C1 segment of cervical spinal cord (tissue), 14 donors: ENCODE measurements around the gene SHF.
"Not testable (repeated sequence)": the region's sequence is repeated elsewhere in the genome, so short reads cannot be mapped to it uniquely, and the experiment has no call there.

Experiments
- DNase-seq, 14 donors: peaks; one replicate each; lab custom pipeline; 2025; lab: John Stamatoyannopoulos, UW

The SHF gene, protein sequence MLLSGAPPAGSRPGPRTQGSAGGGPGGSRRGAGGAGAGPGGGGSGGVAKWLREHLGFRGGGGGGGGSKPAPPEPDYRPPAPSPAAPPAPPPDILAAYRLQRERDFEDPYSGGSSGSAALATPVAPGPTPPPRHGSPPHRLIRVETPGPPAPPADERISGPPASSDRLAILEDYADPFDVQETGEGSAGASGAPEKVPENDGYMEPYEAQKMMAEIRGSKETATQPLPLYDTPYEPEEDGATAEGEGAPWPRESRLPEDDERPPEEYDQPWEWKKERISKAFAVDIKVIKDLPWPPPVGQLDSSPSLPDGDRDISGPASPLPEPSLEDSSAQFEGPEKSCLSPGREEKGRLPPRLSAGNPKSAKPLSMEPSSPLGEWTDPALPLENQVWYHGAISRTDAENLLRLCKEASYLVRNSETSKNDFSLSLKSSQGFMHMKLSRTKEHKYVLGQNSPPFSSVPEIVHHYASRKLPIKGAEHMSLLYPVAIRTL

GRCh38 chr15:45187894-45188830 lies at the start of gene SHF:
TSS of gene SHF (minus strand) at chr15:45187966. CDS start at chr15:45187951, 15 bp downstream.
- peak in 10 of 14 donors; percentile 20 to 83 (median 32) for DNase-seq

- not testable (repeated sequence) for DNase-seq
Observed at GRCh38 chr15:45236806-45237205, 49.0 kb upstream of the SHF start.

- DNase-seq, result no peak
Observed at GRCh38 chr15:45234562-45235235, 46.9 kb upstream of the SHF start.

DNA sequence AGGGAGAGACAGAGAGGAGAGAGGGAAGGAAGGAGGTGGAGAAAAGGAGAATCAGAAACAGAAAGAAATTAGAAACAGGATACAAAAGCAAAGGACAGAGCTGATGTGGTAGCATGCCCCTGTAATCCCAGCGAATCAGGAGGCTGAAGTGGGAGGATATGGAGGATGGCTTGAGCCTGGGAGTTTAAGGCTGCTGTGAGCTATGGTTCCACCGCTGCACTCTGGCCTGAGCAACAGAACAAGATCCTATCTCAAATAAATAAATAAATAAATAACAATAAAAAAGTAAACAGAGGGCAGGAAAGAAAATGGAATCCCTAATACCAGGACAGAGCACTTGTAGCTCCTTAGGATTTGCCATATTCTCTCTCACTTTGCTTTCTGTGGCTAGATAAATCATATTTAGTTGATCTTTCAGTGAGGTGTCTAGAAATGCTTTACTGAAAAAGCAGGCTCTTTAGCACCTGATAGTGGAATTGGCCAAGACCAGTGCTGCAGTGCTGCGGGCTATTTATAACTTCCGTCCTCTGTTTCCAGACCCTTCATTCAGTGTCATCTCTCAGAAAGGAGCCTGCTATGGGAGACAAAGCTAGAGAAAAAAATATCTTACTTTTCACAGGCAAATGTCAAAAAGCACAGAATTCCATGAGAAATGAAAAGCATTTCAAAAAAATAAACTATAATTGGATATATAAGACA lies 44.2 kb upstream of the SHF start:
- no peak for DNase-seq

GRCh38 chr15:45231132-45231531 lies 43.4 kb upstream of the SHF start:
- DNase-seq, result no peak

DNA sequence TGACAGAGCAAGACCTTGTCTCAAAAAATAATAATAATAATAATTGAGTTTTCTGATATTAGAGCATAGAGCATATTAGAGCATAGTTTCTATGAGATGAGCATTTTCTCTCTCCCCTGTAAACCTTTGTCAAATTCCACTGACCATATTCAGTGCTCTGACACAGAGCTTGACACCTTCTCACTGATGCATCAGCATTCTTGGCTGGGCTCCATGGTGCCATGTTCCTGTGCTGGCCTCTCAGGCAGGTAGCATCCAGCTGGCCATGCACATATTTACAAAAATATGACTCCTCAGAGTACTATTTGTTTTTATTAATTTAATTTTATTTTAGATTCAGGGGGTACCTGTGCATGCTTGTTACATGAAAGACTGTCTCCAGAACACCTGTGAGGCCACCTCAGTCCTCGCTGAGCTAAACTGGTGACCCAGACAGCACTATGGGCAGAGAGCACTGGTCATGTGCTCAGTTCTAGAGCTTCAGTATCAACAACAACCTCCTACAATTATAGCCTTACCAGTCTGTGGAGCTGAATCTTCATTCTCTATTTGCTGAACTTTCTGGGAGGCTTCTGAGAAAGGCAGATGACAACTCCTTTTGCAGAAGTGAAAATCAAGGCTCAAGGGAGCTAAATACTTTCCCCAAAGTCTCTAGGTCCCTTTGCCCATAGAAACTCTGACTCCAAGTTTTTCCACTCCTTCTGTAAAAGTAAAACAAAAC lies 42.6 kb upstream of the SHF start:
- DNase-seq, result no peak

DNA sequence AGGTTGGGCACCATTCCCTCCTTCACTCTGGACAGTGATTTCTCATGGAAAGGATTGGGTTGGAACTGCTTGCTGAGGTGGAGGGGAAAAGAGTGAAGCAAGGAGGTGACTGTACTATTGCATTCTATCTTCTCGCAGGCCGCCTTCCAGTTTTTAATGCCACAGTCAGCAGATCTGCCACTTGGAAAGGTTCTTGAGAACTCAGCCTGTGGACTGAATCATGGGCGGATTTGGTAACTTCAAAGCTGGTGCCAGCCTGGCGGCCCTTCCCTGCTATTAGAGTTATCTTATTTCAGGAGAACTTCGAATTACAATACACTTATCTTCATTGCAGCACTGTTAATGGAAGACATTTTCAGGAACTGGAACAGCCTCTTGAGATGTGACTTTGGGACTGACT lies 41.2 kb upstream of the SHF start:
- DNase-seq, result no peak

DNA sequence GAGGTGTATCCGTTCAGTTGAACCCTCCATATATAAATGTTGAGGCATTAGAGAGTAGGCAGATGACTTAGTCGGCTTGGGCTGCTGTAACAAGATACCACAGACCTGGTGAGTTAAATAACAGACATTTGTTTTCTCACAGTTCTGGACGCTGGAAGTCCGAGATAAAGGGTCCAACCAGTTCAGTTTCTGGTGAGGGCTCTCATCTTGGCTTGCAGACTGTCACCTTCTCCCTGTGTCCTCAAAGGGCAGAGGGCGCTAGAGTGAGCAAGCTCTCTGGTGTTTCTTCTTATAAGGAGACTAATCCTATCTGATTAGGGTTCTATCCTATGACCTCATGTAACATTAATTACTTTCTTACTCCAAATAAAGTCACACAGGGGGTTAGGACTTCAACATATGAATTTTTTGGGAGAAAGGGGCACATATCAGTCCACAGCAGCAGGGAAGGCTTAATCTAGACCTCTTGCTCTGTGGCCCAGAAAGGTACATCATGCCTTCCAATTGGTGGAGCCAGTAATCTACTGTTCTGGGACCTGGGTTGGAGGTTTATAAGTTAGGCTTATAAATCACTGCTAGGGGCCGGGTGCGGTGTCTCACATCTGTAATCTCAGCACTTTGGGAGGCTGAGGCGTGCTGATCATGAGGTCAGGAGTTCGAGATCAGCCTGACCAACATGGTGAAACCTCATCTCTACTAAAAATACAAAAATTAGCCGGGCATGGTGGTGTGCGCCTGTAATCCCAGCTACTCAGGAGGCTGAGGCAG lies 37.9 kb upstream of the SHF start:
- DNase-seq, result no peak

DNA sequence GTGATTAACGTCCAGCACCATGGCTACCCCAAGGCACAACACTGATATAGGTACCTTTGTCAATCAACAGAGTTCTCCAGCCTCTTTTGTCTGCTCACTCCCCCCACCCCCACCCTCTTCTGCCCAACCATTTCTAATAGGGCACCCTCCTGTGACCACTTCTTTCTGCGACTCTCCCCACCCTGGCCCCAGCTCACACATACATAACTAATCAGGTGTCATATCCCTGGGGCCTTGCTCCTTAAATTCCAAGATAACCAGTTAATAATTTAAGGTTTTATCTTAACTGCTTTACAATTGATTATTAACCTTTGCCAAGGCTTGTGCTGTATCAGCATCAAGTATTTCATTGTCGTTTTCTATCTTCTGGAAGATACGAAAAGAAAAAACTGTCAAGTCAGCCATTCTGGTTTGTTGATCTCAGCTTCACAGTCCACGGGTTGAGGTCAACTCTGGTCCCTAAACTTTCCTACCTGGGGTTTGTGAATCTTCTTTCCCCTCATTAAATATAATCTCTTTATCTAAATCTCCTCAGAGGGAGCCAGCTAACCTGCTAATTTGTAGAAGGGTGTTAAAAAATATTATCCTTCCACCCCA lies 37.0 kb upstream of the SHF start:
- no peak for DNase-seq

- DNase-seq, result no peak
Observed at GRCh38 chr15:45221967-45222366, 34.2 kb upstream of the SHF start.

DNA sequence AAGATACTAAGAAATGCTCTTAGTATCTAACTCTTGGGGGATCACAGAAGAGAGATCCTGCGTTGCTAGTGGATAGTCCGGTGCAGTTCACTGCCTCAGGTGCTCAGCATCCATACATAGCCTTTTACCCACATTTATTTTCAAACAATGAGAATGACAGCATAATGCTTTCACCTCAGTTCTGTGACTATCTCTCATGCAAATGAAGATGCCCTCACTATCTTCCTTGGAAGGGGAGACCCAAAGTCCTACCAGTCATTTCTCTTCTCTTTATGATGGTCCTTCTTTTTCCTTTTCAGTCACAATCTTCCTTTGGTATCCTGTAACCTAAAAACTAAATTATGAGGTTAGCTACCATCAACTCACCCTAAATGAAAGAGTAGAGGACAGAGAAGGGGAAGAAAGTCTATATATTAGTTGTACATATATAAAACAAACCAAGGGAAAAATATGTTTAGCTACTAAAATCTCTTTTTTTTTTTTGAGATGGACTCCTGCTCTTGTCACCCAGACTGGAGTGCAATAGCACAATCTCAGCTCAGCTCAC lies 33.4 kb upstream of the SHF start:
- no peak for DNase-seq

GRCh38 chr15:45212493-45212892 lies 24.7 kb upstream of the SHF start:
- no peak for DNase-seq

DNA sequence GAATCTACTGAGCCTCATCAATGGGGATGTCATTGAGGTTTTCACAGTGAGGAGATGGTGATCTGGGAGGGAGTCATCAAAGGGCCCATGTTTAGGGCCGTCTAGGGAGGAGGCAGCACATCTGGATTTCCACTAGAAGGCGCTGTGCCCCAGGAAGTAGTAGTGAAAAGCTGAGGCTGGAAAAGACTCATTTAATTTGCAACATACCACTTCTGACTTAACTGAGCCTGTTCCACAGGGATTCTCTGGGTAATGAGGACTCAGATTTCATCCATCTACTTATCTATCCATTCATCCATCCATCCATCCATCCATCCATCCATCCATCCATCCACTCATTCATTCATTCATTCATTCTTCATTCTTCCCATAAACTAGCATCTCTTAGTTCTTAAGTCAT lies 17.4 kb upstream of the SHF start:
- peak in 9 of 14 donors; percentile 3 to 35 (median 24) for DNase-seq

- no peak for DNase-seq
Observed at GRCh38 chr15:45203182-45203581, 15.4 kb upstream of the SHF start.

DNA sequence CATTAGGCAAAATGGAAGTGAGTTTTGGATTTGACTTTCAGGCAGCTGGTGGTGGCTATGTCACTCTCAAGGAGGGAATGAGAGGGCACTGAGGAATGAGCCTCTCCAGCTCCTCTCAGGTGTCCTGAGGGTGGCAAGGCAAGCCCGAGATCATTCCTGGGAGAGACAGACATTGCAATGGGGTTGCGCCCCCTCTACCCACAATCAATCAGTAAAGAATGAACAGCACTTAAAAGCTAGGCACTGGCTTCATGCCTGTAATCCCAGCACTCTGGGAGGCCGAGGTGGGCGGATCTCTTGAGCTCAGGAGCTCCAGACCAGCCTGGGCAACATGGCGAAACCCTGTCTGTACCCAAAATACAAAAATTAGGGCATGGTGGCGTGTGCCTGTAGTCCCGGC lies 14.1 kb upstream of the SHF start:
- DNase-seq, result no peak

- peak in 1 of 14 donors; percentile 15 for DNase-seq
Observed at GRCh38 chr15:45201557-45201859, 13.7 kb upstream of the SHF start.

GRCh38 chr15:45200799-45201556 lies 13.2 kb upstream of the SHF start:
- DNase-seq, result peak; percentile 24 to 96 (median 84)
